HG02763 (cell line): ENCODE measurements around the gene PCLAF.
"Not testable (repeated sequence)": the region's sequence is repeated elsewhere in the genome, so short reads cannot be mapped to it uniquely, and the experiment has no call there.

Experiments used
- ATAC-seq: cut with Tn5 transposase; IDR thresholded peaks from one replicate; pipeline ENCODE4 v1.9.1; 2021; ENCODE audit warnings: mild to moderate bottlenecking, moderate library complexity; ENCODE audit not compliant: unreplicated experiment

PCLAF gene

GRCh38 chr15:64381000-64381751 lies at the start of gene PCLAF:
Gene PCLAF (minus strand): TSS chr15:64381441. CDS start chr15:64381371, 70 bp downstream.
- ATAC-seq = peak; percentile 98

GRCh38 chr15:64430000-64430735 lies 48.9 kb upstream of the PCLAF start:
- no peak for ATAC-seq

- no peak for ATAC-seq
These were observed 48.2 kb upstream of the PCLAF start for GRCh38 chr15:64429448-64429847.

- ATAC-seq = no peak
These were observed 45.7 kb upstream of the PCLAF start for GRCh38 chr15:64426845-64427465.

- ATAC-seq = no peak
These were observed 44.0 kb upstream of the PCLAF start for GRCh38 chr15:64425221-64425620.

- no peak for ATAC-seq
These were observed 42.7 kb upstream of the PCLAF start for GRCh38 chr15:64423970-64424369.

- no peak for ATAC-seq
These were observed 41.5 kb upstream of the PCLAF start for GRCh38 chr15:64422697-64423096.

GRCh38 chr15:64412216-64412615 lies 31.0 kb upstream of the PCLAF start:
- no peak for ATAC-seq

GRCh38 chr15:64400583-64400982 lies 19.3 kb upstream of the PCLAF start:
- ATAC-seq = no peak

GRCh38 chr15:64398575-64398974 lies 17.3 kb upstream of the PCLAF start:
- ATAC-seq = no peak

- no peak for ATAC-seq
These were observed 15.5 kb upstream of the PCLAF start for GRCh38 chr15:64396789-64397188.

GRCh38 chr15:64392471-64392870 lies 11.2 kb upstream of the PCLAF start:
- not testable (repeated sequence) for ATAC-seq

- ATAC-seq = no peak
These were observed 7.8 kb upstream of the PCLAF start for GRCh38 chr15:64389036-64389435.

GRCh38 chr15:64387562-64388168 lies 6.4 kb upstream of the PCLAF start, which contains the start of gene TRIP4:
Gene TRIP4 (plus strand): TSS chr15:64387836. CDS start chr15:64387864, 28 bp downstream.
- peak; percentile 96 for ATAC-seq

- no peak for ATAC-seq
These were observed 5.0 kb upstream of the PCLAF start for GRCh38 chr15:64386291-64386690.

- no peak for ATAC-seq
These were observed 2.5 kb upstream of the PCLAF start for GRCh38 chr15:64383760-64384159.

- ATAC-seq = not testable (repeated sequence)
These were observed 941 bp downstream of the PCLAF start for GRCh38 chr15:64380130-64380870.

- ATAC-seq = no peak
These were observed 1.9 kb downstream of the PCLAF start for GRCh38 chr15:64379216-64379960.

- ATAC-seq = no peak
These were observed 7.9 kb downstream of the PCLAF start for GRCh38 chr15:64373360-64373759.

- ATAC-seq = not testable (repeated sequence)
These were observed 9.9 kb downstream of the PCLAF start for GRCh38 chr15:64371383-64371782.
